Sciatic nerve (tissue), 2 donors: ENCODE data around the gene ADM5. TPM values are rescaled to one million over a fixed set of nuclear protein-coding genes. Genes with fewer than 3 reads are reported as not detected.

Experiments used
- ATAC-seq: fragments of 200-7000 bp; cut with Tn5 transposase; one replicate; pipeline ENCODE4 v1.9.1; 2020; ENCODE audit warnings: mild to moderate bottlenecking, moderate library complexity
- DNase-seq: peaks from one replicate; pipeline ENCODE4 v3.0.0-alpha.2; 2020; ENCODE audit warnings: low spot score
- intact Hi-C: fragments of 100-400 bp; cut with DNase I; formaldehyde crosslinking; loops from one replicate; pipeline ENCODE4 v1.14.2; 2022
- total RNA-seq: library from RNA; stranded (reverse); fragmentation: NEBNext Ultra II Directional; extraction: Animal tissue kit (Norgen Biotek cat#: 25700); gene quantifications from one replicate; pipeline ENCODE4 v1.2.1, GENCODE V29; 2021
- donor health status: DM: no; HTN: no; CAD: no.
- donor health status: DM: no; HTN: no; CAD: no.

ADM5 gene
- 3.7 TPM for total RNA-seq

- DNase-seq (no peak), ATAC-seq (peak; percentile 39)
- intact Hi-C loops, result no loop called here
Observed at GRCh38 chr19:49689133-49690078, at the start of gene ADM5. Gene ADM5 (plus strand): TSS chr19:49689594. CDS start chr19:49689838, 244 bp downstream.

- ATAC-seq (peak; percentile 81), DNase-seq (peak; percentile 100)
- intact Hi-C loops, result no loop called here
Observed at GRCh38 chr19:49640113-49640898, 49.1 kb upstream of the ADM5 start, which contains the start of gene RRAS. Gene RRAS (minus strand): TSS chr19:49640143. CDS start chr19:49640098, 45 bp downstream.

- intact Hi-C loops, result no loop called here
Observed at GRCh38 chr19:49641688-49642491, 47.5 kb upstream of the ADM5 start, which contains the start of gene SCAF1. Gene SCAF1 (plus strand): TSS chr19:49642209. CDS start chr19:49645027, 2,818 bp downstream.

GRCh38 chr19:49642492-49643035 lies 46.8 kb upstream of the ADM5 start:
- no peak for ATAC-seq
- intact Hi-C loops, result no loop called here
- no peak for DNase-seq

More at GRCh38 chr19:49641688-49642491, 47.5 kb upstream of the ADM5 start, which contains the start of gene SCAF1:
- peak; percentile 99 for DNase-seq
- ATAC-seq, result peak; percentile 84

- ATAC-seq (no peak), DNase-seq (no peak)
- intact Hi-C loops, result no loop called here
Observed at GRCh38 chr19:49643466-49643865, 45.9 kb upstream of the ADM5 start.

- intact Hi-C loops, result no loop called here
- DNase-seq (no peak), ATAC-seq (no peak)
Observed at GRCh38 chr19:49645592-49645991, 43.8 kb upstream of the ADM5 start.

- no peak for DNase-seq
- ATAC-seq, result no peak
- intact Hi-C loops, result no loop called here
Observed at GRCh38 chr19:49645995-49646394, 43.4 kb upstream of the ADM5 start.

- no peak for DNase-seq
- no peak for ATAC-seq
- intact Hi-C loops, result no loop called here
Observed at GRCh38 chr19:49646586-49646985, 42.8 kb upstream of the ADM5 start.

- intact Hi-C loops, result no loop called here
- DNase-seq (no peak), ATAC-seq (no peak)
Observed at GRCh38 chr19:49651029-49651819, 38.2 kb upstream of the ADM5 start.

- ATAC-seq (no peak), DNase-seq (no peak)
- intact Hi-C loops, result no loop called here
Observed at GRCh38 chr19:49651820-49652550, 37.4 kb upstream of the ADM5 start.

- intact Hi-C loops, result no loop called here
- DNase-seq, result no peak
- no peak for ATAC-seq
Observed at GRCh38 chr19:49652551-49653465, 36.6 kb upstream of the ADM5 start.

- intact Hi-C loops, result no loop called here
- no peak for DNase-seq
- no peak for ATAC-seq
Observed at GRCh38 chr19:49653466-49653806, 36.0 kb upstream of the ADM5 start.

GRCh38 chr19:49654581-49654980 lies 34.8 kb upstream of the ADM5 start:
- intact Hi-C loops, result no loop called here
- no peak for DNase-seq

GRCh38 chr19:49655570-49656455 lies 33.6 kb upstream of the ADM5 start:
- no peak for ATAC-seq
- intact Hi-C loops, result no loop called here
- no peak for DNase-seq

More at GRCh38 chr19:49654581-49654980, 34.8 kb upstream of the ADM5 start:
- no peak for ATAC-seq

GRCh38 chr19:49656456-49657109 lies 32.8 kb upstream of the ADM5 start:
- intact Hi-C loops, result no loop called here
- no peak for DNase-seq
- no peak for ATAC-seq
